BLaER1 (cell line): ENCODE results near the gene GLS.
"Not testable (repeated sequence)": the region's sequence is repeated elsewhere in the genome, so short reads cannot be mapped to it uniquely, and the experiment has no call there.

Source experiments
- H3K27ac ChIP-seq: shearing (Covaris generic); formaldehyde crosslinking; 2 replicates; pipeline ENCODE4 v1.8.1; 2022
- H3K27me3 ChIP-seq: shearing (Covaris generic); formaldehyde crosslinking; 2 replicates; pipeline ENCODE4 v1.8.1; 2022
- H3K36me3 ChIP-seq: shearing (Covaris generic); formaldehyde crosslinking; 2 replicates; pipeline ENCODE4 v1.8.1; 2022
- H3K4me1 ChIP-seq: shearing (Covaris generic); formaldehyde crosslinking; 2 replicates; pipeline ENCODE4 v1.8.1; 2022
- H3K4me2 ChIP-seq: shearing (Covaris generic); formaldehyde crosslinking; 2 replicates; pipeline ENCODE4 v1.8.1; 2022
- H3K4me3 ChIP-seq: shearing (Covaris generic); formaldehyde crosslinking; 2 replicates; pipeline ENCODE4 v1.8.1; 2022
- H3K9ac ChIP-seq: shearing (Covaris generic); formaldehyde crosslinking; 2 replicates; pipeline ENCODE4 v1.8.1; 2022
- H3K9me3 ChIP-seq: shearing (Covaris generic); formaldehyde crosslinking; 2 replicates; pipeline ENCODE4 v1.8.1; 2022
- H4K20me1 ChIP-seq: shearing (Covaris generic); formaldehyde crosslinking; 2 replicates; pipeline ENCODE4 v1.8.1; 2022
- Cebpa-rat ChIP-seq: shearing (Covaris generic); IDR thresholded peaks from 2 replicates; pipeline ENCODE4 v1.8.1; 2022

Gene GLS

DNA sequence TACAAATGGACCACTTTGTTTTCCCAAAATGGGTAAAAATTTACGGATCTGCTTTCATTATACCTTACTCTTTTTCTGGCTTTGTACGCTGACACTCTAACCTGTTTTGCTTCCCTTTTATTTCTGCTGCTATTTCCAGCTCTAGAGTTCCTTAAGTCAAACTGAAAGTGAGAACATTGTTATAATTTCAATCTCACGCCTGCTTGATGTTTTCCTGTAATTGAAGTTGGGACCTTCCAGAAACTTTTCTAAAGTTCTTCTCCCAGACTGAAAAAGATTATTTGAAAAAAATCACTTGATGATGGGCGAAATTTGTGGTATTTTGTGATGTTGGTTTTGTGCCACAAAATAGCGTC, 1.8 kb downstream of the GLS start:
- Histone ChIP-seq H3K36me3 (peaks cover 10% of the 10 kb centered on the region; the same call in 1 of the 2 replicates), H3K4me1 (peaks cover 64% of the 10 kb centered on the region), H3K4me3 (peak overlapping the region; percentile 100), H3K9me3 (no peaks in the 10 kb centered on the region), H3K4me2 (peak overlapping the region; percentile 76), H3K9ac (peak overlapping the region; percentile 97), H3K27me3 (no peaks in the 10 kb centered on the region), H3K27ac (peak overlapping the region; percentile 98), H4K20me1 (peaks cover 66% of the 10 kb centered on the region)
- no peak for TF ChIP-seq Cebpa-rat

- Histone ChIP-seq H4K20me1 (peaks cover 72% of the 10 kb centered on the region), H3K9ac (peak overlapping the region; percentile 97), H3K36me3 (peaks cover 10% of the 10 kb centered on the region; the same call in 1 of the 2 replicates), H3K9me3 (no peaks in the 10 kb centered on the region), H3K27me3 (no peaks in the 10 kb centered on the region), H3K4me3 (peak overlapping the region; percentile 100), H3K4me1 (peaks cover 64% of the 10 kb centered on the region), H3K27ac (peak overlapping the region; percentile 98; the same call in 1 of the 2 replicates), H3K4me2 (peak overlapping the region; percentile 76)
- no peak for TF ChIP-seq Cebpa-rat
Observed at GRCh38 chr2:190882856-190883582, 2.4 kb downstream of the GLS start.

DNA sequence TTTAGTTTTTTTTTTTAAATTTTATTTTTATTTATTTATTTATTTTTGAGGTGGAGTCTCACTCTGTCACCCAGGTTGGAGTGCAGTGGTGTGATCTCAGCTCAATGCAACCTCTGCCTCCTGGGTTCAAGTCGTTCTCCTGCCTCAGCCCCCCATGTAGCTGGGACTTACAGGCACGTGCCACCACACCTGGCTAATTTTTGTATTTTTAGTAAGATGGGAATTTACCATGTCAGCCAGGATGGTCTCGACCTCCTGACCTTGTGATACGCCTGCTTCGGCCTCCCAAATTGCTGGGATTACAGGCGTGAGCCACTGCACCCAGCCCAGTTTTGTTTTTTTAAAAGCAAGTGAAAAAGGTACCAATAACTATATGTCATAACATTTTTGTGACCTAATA, 5.2 kb downstream of the GLS start:
- H3K9ac ChIP-seq, H3K4me3 ChIP-seq, H3K27ac ChIP-seq, H3K27me3 ChIP-seq, H3K9me3 ChIP-seq: not testable (repeated sequence)
- Histone ChIP-seq H4K20me1 (peaks cover 100% of the 10 kb centered on the region), H3K4me1 (peaks cover 65% of the 10 kb centered on the region), H3K4me2 (peak overlapping the region; percentile 27; the same call in 1 of the 2 replicates), H3K36me3 (peaks cover 31% of the 10 kb centered on the region)

- Histone ChIP-seq H4K20me1 (peaks cover 100% of the 10 kb centered on the region), H3K4me3 (no peak overlapping the region), H3K27ac (no peak overlapping the region), H3K9me3 (0 out of 2 replicates have a peak, but pooled peaks cover 3% of the 10 kb centered on the region), H3K36me3 (peaks cover 31% of the 10 kb centered on the region), H3K27me3 (no peaks in the 10 kb centered on the region), H3K9ac (no peak overlapping the region), H3K4me2 (peak overlapping the region; percentile 24), H3K4me1 (peaks cover 76% of the 10 kb centered on the region)
- no peak for TF ChIP-seq Cebpa-rat
Observed at GRCh38 chr2:190887089-190887488, 6.5 kb downstream of the GLS start.

GRCh38 chr2:190888449-190888848, 7.8 kb downstream of the GLS start:
- Histone ChIP-seq H3K4me3 (no peak overlapping the region), H3K36me3 (peaks cover 36% of the 10 kb centered on the region), H3K4me2 (no peak overlapping the region), H3K27ac (no peak overlapping the region), H3K4me1 (peaks cover 65% of the 10 kb centered on the region), H4K20me1 (peaks cover 100% of the 10 kb centered on the region), H3K27me3 (no peaks in the 10 kb centered on the region), H3K9me3 (0 out of 2 replicates have a peak, but pooled peaks cover 3% of the 10 kb centered on the region), H3K9ac (no peak overlapping the region)
- no peak for TF ChIP-seq Cebpa-rat

DNA sequence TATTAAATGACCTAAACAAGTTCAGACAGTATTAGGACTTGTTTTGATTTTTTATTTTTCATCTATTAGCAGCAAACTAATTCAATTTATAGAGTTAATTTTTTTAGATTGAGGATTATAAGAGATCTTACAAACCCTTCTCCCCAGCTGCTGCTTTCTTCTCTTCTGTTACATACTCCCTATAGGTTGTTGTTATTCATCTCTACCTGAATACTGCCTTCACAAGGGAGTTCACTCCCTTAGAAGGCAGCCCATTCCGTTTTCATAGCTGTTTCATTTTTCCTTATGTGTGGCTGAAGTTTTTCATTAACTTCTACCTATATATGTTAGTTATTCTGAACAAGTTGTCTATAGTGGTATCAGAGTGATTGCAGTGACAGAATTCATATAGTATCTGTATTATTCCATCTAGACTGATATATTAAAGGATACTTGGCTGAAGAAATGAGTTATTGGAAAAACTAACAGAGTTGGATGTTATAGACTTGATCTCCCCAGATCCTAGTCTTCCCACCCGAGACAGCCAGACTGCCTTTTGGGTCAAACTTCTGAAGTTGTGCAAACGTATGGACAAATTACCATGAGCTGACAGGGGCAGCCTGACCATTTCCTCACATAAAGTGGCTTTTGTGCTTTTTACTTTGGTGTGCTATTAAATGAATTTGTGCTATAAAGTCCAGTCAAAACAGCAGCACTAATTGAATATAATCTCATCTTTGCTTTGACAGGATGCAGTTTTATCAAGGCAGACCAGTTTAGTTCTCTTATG, 8.7 kb downstream of the GLS start:
- Histone ChIP-seq H3K9me3 (0 out of 2 replicates have a peak, but pooled peaks cover 3% of the 10 kb centered on the region), H3K27ac (no peak overlapping the region)

DNA sequence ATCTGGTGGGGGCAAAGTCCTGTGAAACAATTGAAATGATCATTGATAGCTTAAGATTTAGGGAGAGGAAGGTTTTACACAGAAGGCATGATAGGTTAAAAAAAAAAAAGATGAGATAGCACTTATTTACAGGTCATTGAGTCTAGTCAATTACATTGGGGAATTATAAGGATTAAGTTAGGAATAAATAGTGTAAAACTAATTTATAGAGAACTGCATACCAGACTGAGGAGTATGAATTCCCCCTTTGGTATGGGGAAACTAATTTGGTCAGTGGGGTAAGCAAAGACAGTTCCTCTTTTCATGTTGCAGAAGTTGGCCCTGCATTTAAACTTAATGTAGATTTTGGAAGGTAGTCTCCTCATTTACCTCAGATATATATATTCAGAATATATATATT, 10.8 kb downstream of the GLS start:
- peaks cover 36% of the 10 kb centered on the region for H3K4me1 ChIP-seq
- no peak overlapping the region for H3K9ac ChIP-seq
- no peak for TF ChIP-seq Cebpa-rat
- no peak overlapping the region for H3K4me2 ChIP-seq
- peaks cover 99% of the 10 kb centered on the region for H4K20me1 ChIP-seq
- H3K27ac ChIP-seq, result no peak overlapping the region
- H3K27me3 ChIP-seq, result no peaks in the 10 kb centered on the region
- no peak overlapping the region for H3K4me3 ChIP-seq
- H3K36me3 ChIP-seq, result peaks cover 39% of the 10 kb centered on the region
- 0 out of 2 replicates have a peak, but pooled peaks cover 3% of the 10 kb centered on the region for H3K9me3 ChIP-seq

More for the DNA sequence above, 8.7 kb downstream of the GLS start:
- H3K36me3 ChIP-seq, result peaks cover 39% of the 10 kb centered on the region
- H3K9ac ChIP-seq, result no peak overlapping the region
- no peaks in the 10 kb centered on the region for H3K27me3 ChIP-seq
- peaks cover 56% of the 10 kb centered on the region for H3K4me1 ChIP-seq
- H4K20me1 ChIP-seq, result peaks cover 100% of the 10 kb centered on the region
- no peak overlapping the region for H3K4me2 ChIP-seq
- H3K4me3 ChIP-seq, result no peak overlapping the region
- TF ChIP-seq Cebpa-rat, result no peak

GRCh38 chr2:190891889-190892288, 11.3 kb downstream of the GLS start:
- peaks cover 45% of the 10 kb centered on the region for H3K36me3 ChIP-seq
- peaks cover 31% of the 10 kb centered on the region for H3K4me1 ChIP-seq
- no peak overlapping the region for H3K4me3 ChIP-seq
- H3K9me3 ChIP-seq, result 0 out of 2 replicates have a peak, but pooled peaks cover 3% of the 10 kb centered on the region
- TF ChIP-seq Cebpa-rat, result no peak
- no peaks in the 10 kb centered on the region for H3K27me3 ChIP-seq
- H3K4me2 ChIP-seq, result no peak overlapping the region
- H3K27ac ChIP-seq, result no peak overlapping the region
- H3K9ac ChIP-seq, result no peak overlapping the region
- H4K20me1 ChIP-seq, result peaks cover 99% of the 10 kb centered on the region

DNA sequence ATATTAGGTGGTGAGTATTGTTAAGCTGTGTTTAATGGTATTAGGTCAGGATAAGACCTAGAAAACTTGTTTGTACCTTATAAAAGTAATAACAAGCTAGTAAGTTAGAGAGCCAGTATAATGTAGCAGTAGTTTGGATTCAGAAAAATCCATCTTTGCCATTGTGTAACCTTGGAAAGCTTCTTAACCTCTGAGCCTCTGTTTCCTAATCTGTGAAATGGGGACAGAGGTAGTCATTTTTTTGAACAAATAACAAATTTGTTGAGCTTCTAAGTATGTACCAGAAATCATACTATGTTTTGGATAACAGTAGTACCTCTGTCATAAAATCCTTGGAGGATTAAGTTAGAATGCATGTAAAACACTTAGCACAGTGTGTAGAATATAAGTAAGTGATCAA, 12.5 kb downstream of the GLS start:
- Histone ChIP-seq H3K4me1 (peaks cover 19% of the 10 kb centered on the region), H3K27ac (no peak overlapping the region), H4K20me1 (peaks cover 94% of the 10 kb centered on the region), H3K4me3 (no peak overlapping the region), H3K27me3 (no peaks in the 10 kb centered on the region), H3K9ac (no peak overlapping the region), H3K36me3 (peaks cover 51% of the 10 kb centered on the region), H3K4me2 (no peak overlapping the region), H3K9me3 (0 out of 2 replicates have a peak, but pooled peaks cover 3% of the 10 kb centered on the region)
- TF ChIP-seq Cebpa-rat, result no peak

DNA sequence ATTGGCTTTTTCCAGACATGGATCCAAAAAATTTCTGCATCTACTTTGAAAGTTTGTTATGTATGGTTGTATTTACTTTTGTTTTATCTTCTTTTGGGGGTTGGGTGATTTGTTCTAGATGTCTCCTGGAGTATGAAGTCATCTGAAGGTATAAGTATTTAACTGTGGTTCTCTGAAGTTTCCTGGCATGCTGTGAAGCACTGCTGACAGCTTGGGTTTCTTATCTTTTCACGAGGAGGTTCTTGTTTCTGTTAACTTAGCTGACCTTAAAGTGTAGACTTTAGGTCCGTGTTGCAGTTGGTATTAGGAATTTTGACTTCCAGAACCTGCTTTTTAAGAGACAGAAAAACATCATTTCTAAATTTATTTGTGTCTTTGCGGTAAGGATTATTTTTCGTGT, 15.9 kb downstream of the GLS start:
- Histone ChIP-seq H3K36me3 (peaks cover 49% of the 10 kb centered on the region), H3K4me3 (no peak overlapping the region)

More for the DNA sequence above, 15.9 kb downstream of the GLS start:
- H3K9ac ChIP-seq, result no peak overlapping the region
- H3K27me3 ChIP-seq, result no peaks in the 10 kb centered on the region
- H3K4me1 ChIP-seq, result peaks cover 6% of the 10 kb centered on the region
- H3K9me3 ChIP-seq, result no peaks in the 10 kb centered on the region
- H3K4me2 ChIP-seq, result no peak overlapping the region
- no peak overlapping the region for H3K27ac ChIP-seq
- TF ChIP-seq Cebpa-rat, result no peak
- peaks cover 68% of the 10 kb centered on the region for H4K20me1 ChIP-seq
